Kidney (tissue), 14 donors: ENCODE results near the gene RAB28. TPM values are rescaled to one million over a fixed set of nuclear protein-coding genes. Genes with fewer than 3 reads are reported as not detected.
A peak's percentile ranks its signal among the peaks of the same experiment; 100 is the strongest.

ENCODE experiments used
- DNase-seq, 5 donors: peaks; one replicate each; pipeline ENCODE4 v3.0.0-alpha.2; 2013 to 2020
- FAIRE-seq: peaks from 2 replicates; lab custom pipeline; 2012; peaks lifted over from hg19 to GRCh38; lab: Jason Lieb, UNC
- H3K27ac ChIP-seq, 2 donors: one replicate each; pipeline ENCODE4 v1.7.0; 2013; ENCODE audit warnings: low read depth in 2 of 2, low read length in 2 of 2, inconsistent platforms in 1 of 2
- H3K27me3 ChIP-seq: one replicate; pipeline ENCODE4 v1.7.1; 2013; ENCODE audit warnings: low read length, inconsistent platforms; ENCODE audit not compliant: control insufficient read depth, insufficient read depth
- H3K36me3 ChIP-seq, 3 donors: one replicate each; pipeline versions ENCODE4 v1.7.0 to v1.7.1; 2013; ENCODE audit warnings: low read length in 3 of 3, control low read depth in 1 of 3, inconsistent platforms in 1 of 3; ENCODE audit not compliant: insufficient read depth in 3 of 3, control insufficient read depth in 2 of 3
- H3K4me1 ChIP-seq, 3 donors: one replicate each; pipeline versions ENCODE4 v1.7.0 to v1.7.1; 2013; ENCODE audit warnings: low read length in 3 of 3, inconsistent platforms in 1 of 3, low read depth in 1 of 3; ENCODE audit not compliant: control insufficient read depth in 2 of 3, insufficient read depth in 2 of 3
- H3K4me3 ChIP-seq, 3 donors: one replicate each; pipeline versions ENCODE4 v1.7.0 to v1.8.1; 2013; ENCODE audit warnings: low read length in 3 of 3, control low read depth in 1 of 3, inconsistent platforms in 1 of 3
- H3K9ac ChIP-seq, 3 donors: one replicate each; pipeline versions ENCODE4 v1.7.0 to v1.7.1; 2013; ENCODE audit warnings: low read length in 3 of 3, control low read depth in 1 of 3, inconsistent platforms in 1 of 3
- H3K9me3 ChIP-seq, 3 donors: one replicate each; pipeline versions ENCODE4 v1.7.0 to v1.7.1; 2013; ENCODE audit warnings: low read length in 3 of 3, control low read depth in 1 of 3, inconsistent platforms in 1 of 3; ENCODE audit not compliant: control insufficient read depth in 2 of 3, insufficient read depth in 1 of 3
- CTCF ChIP-seq: IDR thresholded peaks from 3 replicates; pipeline ENCODE4 v1.5.1; 2012; ENCODE audit warnings: mild to moderate bottlenecking, moderate library complexity, borderline replicate concordance; ENCODE audit not compliant: insufficient read depth; ENCODE audit errors: extremely low read depth
- intact Hi-C: fragments of 100-400 bp; cut with DNase I; formaldehyde crosslinking; loops from one replicate; pipeline ENCODE4 v1.11.1; 2022
- polyA plus RNA-seq: library from polyadenylated mRNA; stranded (reverse); fragments of 350-450 nt; fragmentation: Illumina TruSeq; extraction: RNeasy Lipid Tissue Mini Kit (QIAGEN cat#74804); gene quantifications from one replicate; pipeline ENCODE4 v1.2.3, GENCODE V29; 2014; ENCODE audit warnings: low read depth, low replicate concordance; ENCODE audit not compliant: insufficient read depth
- total RNA-seq: library from RNA; stranded (reverse); fragmentation: NEBNext Ultra II Directional; extraction: Animal tissue kit (Norgen Biotek cat#: 25700); gene quantifications from one replicate; pipeline ENCODE4 v1.2.1, GENCODE V29; 2021
- donor health status: control.
- donor health status: control.
- donor health status: control.
- donor health status: control.
- donor health status: control.
- donor health status: DM: yes; HTN: yes; CAD: no.
- donor health status: Normal renal cell carcinoma (clear cell type).

The RAB28 gene
- total and polyA plus RNA-seq, 2 donors from 2014 or later = 16.2 to 19.1 TPM

- Histone ChIP-seq H3K36me3 (no peaks in the 10 kb centered on the region), H3K4me1 (peaks cover 0 to 12% (median 0%) of the 10 kb centered on the region in 3 donors), H3K27me3 (no peaks in the 10 kb centered on the region), H3K9me3 (no peaks in the 10 kb centered on the region), H3K9ac (peak overlapping the region; percentile 46 to 90 (median 81)), H3K4me3 (peak overlapping the region; percentile 50 to 92 (median 78)), H3K27ac (peak overlapping the region; percentile 92 to 98)
- intact Hi-C loops = no loop called here
- no peak for FAIRE-seq
- no peak for TF ChIP-seq CTCF
- DNase-seq = peak in 3 of 5 donors; percentile 19 to 38 (median 28)
These were observed 888 bp downstream of the RAB28 start for GRCh38 chr4:13483136-13483767.

GRCh38 chr4:13481569-13481968 is 2.6 kb downstream of the RAB28 start:
- no peak for TF ChIP-seq CTCF
- H3K9ac ChIP-seq = no peak overlapping the region
- H3K4me3 ChIP-seq = no peak overlapping the region
- no peaks in the 10 kb centered on the region for H3K36me3 ChIP-seq
- H3K27me3 ChIP-seq = no peaks in the 10 kb centered on the region
- no peak overlapping the region for H3K27ac ChIP-seq
- DNase-seq (no peak), FAIRE-seq (peak; percentile 89)
- intact Hi-C loops = no loop called here
- H3K4me1 ChIP-seq = peaks cover 0 to 12% (median 0%) of the 10 kb centered on the region in 3 donors
- H3K9me3 ChIP-seq = no peaks in the 10 kb centered on the region

GRCh38 chr4:13478707-13479106 is 5.4 kb downstream of the RAB28 start:
- Histone ChIP-seq H3K9me3 (no peaks in the 10 kb centered on the region), H3K4me1 (peaks cover 0 to 9% (median 0%) of the 10 kb centered on the region in 3 donors), H3K36me3 (peaks cover 0 to 4% (median 0%) of the 10 kb centered on the region in 3 donors), H3K27ac (no peak overlapping the region), H3K27me3 (no peaks in the 10 kb centered on the region), H3K4me3 (no peak overlapping the region), H3K9ac (no peak overlapping the region)
- intact Hi-C loops = no loop called here
- no peak for FAIRE-seq
- no peak for TF ChIP-seq CTCF
- DNase-seq = no peak
